ENCODE measurements around the gene TMEM82.

Gene TMEM82

DNA sequence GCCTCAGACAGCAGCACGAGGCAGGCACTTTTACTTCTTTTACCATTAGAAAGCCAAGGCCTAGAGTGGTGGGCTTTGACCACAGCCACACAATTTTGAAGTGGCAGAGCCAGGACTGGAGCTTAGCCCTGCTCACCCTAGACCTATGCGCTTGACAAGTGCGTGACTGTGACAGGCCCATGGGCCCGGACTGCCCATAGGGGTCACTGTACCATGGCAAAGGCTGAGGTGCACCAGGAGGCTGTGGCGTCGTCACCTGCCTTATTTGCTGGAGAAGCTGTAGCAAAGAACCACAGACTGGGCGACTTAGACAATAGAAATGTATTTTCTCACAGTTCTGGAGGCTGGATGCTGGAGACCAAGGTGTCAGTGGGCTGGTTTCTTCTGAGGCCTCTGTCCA, 2.6 kb upstream of the TMEM82 start:
- DNase-seq (ENCODE audit: low read depth, low spot score): no peak
- Histone ChIP-seq H3K9me3 (ENCODE audit: insufficient read depth, low read length) (no peaks in the 10 kb centered on the region), H3K4me1 (ENCODE audit: insufficient read depth, insufficient read length) (peaks cover 20% of the 10 kb centered on the region), H3K9ac (ENCODE audit: insufficient read length, low read depth) (no peak overlapping the region), H3K4me3 (ENCODE audit: insufficient read length, low read depth) (no peak overlapping the region), H3K36me3 (ENCODE audit: insufficient read depth, insufficient read length, low read length) (peaks cover 12% of the 10 kb centered on the region), H3K27me3 (ENCODE audit: insufficient read depth, insufficient read length) (no peaks in the 10 kb centered on the region)
- TF ChIP-seq ZNF274 (IDR thresholded peaks at IDR 0.05; ENCODE audit: low read depth, low read length): no peak
- TF ChIP-seq SUZ12 (IDR thresholded peaks at IDR 0.05; ENCODE audit: extremely low read depth, insufficient read depth, insufficient read length): no peak

DNA sequence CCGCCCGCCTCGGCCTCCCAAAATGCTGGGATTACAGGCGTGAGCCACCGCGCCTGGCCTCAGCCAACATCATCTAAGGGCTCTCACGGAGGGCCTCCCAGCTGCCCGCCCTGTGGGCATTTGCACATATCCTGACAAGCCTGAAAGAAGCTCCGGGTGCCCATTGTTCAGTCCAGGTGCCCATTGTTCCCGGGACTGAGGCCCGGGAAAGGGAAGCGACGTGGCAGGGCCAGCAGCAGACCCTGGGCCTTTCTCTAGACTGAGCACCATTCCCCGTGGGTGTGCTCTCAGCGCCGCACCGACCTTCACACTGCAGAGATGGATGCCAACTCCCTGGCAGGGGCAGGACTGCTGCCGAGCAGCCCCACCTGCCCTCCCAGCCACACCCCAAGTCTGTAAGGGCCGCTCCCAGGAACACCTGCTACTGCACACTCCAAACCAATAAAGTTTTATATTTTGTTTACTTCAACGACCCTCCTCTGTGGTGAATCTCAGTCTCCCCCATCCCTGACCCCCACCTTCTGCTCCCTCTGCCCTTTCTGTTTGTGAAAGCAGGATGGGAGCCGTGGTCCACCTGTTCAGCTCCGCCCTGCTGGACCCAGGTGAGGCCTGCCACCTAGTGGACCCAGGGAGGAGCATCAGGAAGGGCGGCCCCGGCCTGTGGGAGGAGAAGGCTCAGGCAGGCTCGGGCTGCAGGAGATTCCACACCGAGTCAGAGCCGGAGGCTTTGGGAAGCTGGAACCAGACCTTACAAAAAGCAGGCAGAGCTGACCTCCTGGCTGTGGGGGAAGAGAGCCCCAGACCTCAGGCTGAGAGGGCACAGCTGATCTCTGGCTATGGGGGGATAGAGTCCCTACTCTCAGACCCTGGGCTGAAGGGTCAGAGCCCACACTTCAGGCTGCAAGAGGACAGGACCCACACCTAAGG, 1.1 kb upstream of the TMEM82 start:
- no peak for TF ChIP-seq SUZ12 (IDR thresholded peaks at IDR 0.05; ENCODE audit: extremely low read depth, insufficient read depth, insufficient read length)
- TF ChIP-seq ZNF274 (IDR thresholded peaks at IDR 0.05; ENCODE audit: low read depth, low read length): no peak
- TF ChIP-seq YY1 (IDR thresholded peaks at IDR 0.05; ENCODE audit: insufficient read depth, insufficient read length): no peak
- H3K4me1 ChIP-seq (ENCODE audit: insufficient read depth, insufficient read length): peaks cover 20% of the 10 kb centered on the region
- no peak overlapping the region for H3K4me3 ChIP-seq (ENCODE audit: insufficient read length, low read depth)
- peaks cover 5% of the 10 kb centered on the region for H3K36me3 ChIP-seq (ENCODE audit: insufficient read depth, insufficient read length, low read length)
- peak overlapping the region; percentile 57 for H3K9ac ChIP-seq (ENCODE audit: insufficient read length, low read depth)
- peak; percentile 60 for DNase-seq (ENCODE audit: low read depth, low spot score)
- H3K27me3 ChIP-seq (ENCODE audit: insufficient read depth, insufficient read length): no peaks in the 10 kb centered on the region
- no peaks in the 10 kb centered on the region for H3K9me3 ChIP-seq (ENCODE audit: insufficient read depth, low read length)

DNA sequence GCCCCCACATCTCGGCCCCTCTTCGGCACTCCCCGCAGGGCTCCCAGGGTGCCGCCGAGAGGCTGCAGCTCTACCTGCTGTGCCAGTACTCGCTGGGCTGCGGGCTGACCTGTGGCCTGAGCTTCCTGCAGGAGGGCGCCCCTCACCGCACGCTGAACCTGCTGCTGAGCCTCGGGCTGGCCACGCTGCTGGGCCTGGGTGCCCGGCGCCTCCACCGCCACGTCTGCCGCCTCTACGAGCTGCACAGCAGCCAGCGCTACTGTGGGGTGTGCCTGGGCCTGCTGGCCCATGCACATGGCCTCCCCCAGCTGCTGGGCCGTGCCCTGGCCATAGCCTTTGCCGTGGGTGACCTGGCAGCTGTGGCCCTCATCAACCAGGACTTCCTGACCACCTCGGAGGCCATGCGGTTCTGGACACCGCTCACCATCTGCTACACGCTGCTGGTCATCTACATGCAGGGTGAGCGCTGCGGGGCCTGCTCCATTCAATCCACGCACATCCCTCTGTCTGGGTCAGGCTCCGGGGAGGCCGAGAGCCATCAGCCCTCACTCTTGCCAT, 1.9 kb downstream of the TMEM82 start:
- H3K9ac ChIP-seq (ENCODE audit: insufficient read length, low read depth): no peak overlapping the region
- H3K27me3 ChIP-seq (ENCODE audit: insufficient read depth, insufficient read length): no peaks in the 10 kb centered on the region
- peaks cover 17% of the 10 kb centered on the region for H3K4me1 ChIP-seq (ENCODE audit: insufficient read depth, insufficient read length)
- TF ChIP-seq SUZ12 (IDR thresholded peaks at IDR 0.05; ENCODE audit: extremely low read depth, insufficient read depth, insufficient read length) (no peak), ZNF274 (IDR thresholded peaks at IDR 0.05; ENCODE audit: low read depth, low read length) (no peak), YY1 (IDR thresholded peaks at IDR 0.05; ENCODE audit: insufficient read depth, insufficient read length) (no peak)
- DNase-seq (ENCODE audit: low read depth, low spot score): no peak
- H3K9me3 ChIP-seq (ENCODE audit: insufficient read depth, low read length): no peaks in the 10 kb centered on the region
- peaks cover 2% of the 10 kb centered on the region for H3K36me3 ChIP-seq (ENCODE audit: insufficient read depth, insufficient read length, low read length)
- no peak overlapping the region for H3K4me3 ChIP-seq (ENCODE audit: insufficient read length, low read depth)

DNA sequence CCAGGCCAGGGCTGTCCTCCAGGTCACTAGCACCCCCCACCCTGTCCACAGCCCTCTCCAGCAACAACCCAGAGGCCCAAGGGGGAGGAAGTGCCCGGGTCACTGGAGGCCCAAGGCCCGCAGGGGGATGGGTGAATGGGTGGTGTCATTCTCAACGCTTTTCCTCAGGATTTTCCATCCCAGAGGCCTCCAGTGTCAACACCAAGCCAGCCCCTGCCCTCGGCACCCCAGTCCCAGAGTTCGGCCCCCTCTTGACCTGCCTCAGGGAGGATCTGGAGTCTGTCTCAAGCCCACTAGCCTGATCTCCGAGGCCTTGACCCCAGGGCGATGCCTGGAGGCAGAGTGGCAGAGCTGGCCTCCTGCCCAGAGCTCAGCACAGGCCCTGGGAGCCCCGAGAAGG, 5.1 kb downstream of the TMEM82 start:
- Histone ChIP-seq H3K4me1 (ENCODE audit: insufficient read depth, insufficient read length) (peaks cover 16% of the 10 kb centered on the region), H3K4me3 (ENCODE audit: insufficient read length, low read depth) (no peak overlapping the region), H3K36me3 (ENCODE audit: insufficient read depth, insufficient read length, low read length) (no peaks in the 10 kb centered on the region), H3K9me3 (ENCODE audit: insufficient read depth, low read length) (no peaks in the 10 kb centered on the region), H3K9ac (ENCODE audit: insufficient read length, low read depth) (no peak overlapping the region), H3K27me3 (ENCODE audit: insufficient read depth, insufficient read length) (no peaks in the 10 kb centered on the region)
- TF ChIP-seq YY1 (IDR thresholded peaks at IDR 0.05; ENCODE audit: insufficient read depth, insufficient read length) (no peak), SUZ12 (IDR thresholded peaks at IDR 0.05; ENCODE audit: extremely low read depth, insufficient read depth, insufficient read length) (no peak), ZNF274 (IDR thresholded peaks at IDR 0.05; ENCODE audit: low read depth, low read length) (no peak)
- DNase-seq (ENCODE audit: low read depth, low spot score): no peak

DNA sequence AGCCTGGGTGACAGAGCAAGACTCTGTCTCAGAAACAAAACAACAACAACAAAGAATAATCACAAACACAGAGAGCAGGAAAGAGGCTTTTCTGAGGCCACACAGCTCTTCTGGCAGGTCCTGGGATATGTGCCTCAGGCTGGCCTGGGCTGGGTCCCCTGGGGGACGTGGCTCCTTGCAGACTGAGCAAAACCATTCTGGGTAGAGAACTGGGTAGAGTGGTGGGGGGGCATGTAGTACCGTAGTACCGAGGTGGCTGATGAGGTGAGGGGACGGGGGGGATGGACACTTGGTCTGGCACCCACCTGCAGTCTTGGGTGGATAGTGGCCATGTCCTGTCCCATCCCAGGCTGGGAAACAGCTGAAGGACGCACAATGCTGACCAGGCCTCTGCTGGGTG, 6.0 kb downstream of the TMEM82 start:
- Histone ChIP-seq H3K4me3 (ENCODE audit: insufficient read length, low read depth) (no peak overlapping the region), H3K4me1 (ENCODE audit: insufficient read depth, insufficient read length) (peaks cover 11% of the 10 kb centered on the region), H3K9ac (ENCODE audit: insufficient read length, low read depth) (no peak overlapping the region), H3K27me3 (ENCODE audit: insufficient read depth, insufficient read length) (no peaks in the 10 kb centered on the region), H3K9me3 (ENCODE audit: insufficient read depth, low read length) (no peaks in the 10 kb centered on the region), H3K36me3 (ENCODE audit: insufficient read depth, insufficient read length, low read length) (no peaks in the 10 kb centered on the region)
- no peak for DNase-seq (ENCODE audit: low read depth, low spot score)
- TF ChIP-seq SUZ12 (IDR thresholded peaks at IDR 0.05; ENCODE audit: extremely low read depth, insufficient read depth, insufficient read length) (no peak), ZNF274 (IDR thresholded peaks at IDR 0.05; ENCODE audit: low read depth, low read length) (no peak), YY1 (IDR thresholded peaks at IDR 0.05; ENCODE audit: insufficient read depth, insufficient read length) (no peak)

DNA sequence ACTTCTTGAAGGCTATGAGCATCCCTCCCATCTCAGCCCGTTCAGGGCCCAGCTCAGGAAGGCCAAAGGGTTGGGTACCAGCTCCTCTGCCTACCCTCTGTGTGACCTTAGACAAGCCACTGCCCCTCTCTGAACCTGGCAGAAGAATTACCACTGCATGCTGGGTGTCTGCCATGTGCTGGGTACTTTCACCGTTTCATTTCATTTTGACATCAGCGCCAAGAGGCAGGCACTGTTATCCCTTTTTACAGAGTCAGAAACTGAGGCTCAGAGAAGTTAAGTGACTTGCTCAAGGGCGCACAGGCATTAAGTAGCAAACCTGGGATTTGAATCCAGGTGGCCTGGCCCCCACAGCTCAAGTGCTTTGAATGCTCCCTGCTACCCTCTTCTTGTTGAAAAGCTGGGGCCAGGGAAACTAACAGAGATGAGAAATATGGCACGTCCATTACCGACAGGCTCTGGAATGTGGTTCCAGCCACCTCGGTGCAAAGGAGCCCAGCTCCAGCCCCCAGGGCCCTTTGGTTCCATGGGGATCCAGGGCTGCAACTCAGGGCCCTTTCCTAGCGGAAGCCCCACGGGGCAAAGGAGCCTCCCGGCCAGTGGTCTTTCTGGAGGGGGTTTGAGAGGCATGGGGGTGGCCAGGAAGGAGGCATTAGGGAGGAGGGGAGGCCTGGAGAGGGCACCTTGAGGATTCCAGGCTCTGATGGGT, 6.5 kb downstream of the TMEM82 start:
- Histone ChIP-seq H3K27me3 (ENCODE audit: insufficient read depth, insufficient read length) (no peaks in the 10 kb centered on the region), H3K9me3 (ENCODE audit: insufficient read depth, low read length) (no peaks in the 10 kb centered on the region), H3K9ac (ENCODE audit: insufficient read length, low read depth) (no peak overlapping the region), H3K36me3 (ENCODE audit: insufficient read depth, insufficient read length, low read length) (no peaks in the 10 kb centered on the region), H3K4me3 (ENCODE audit: insufficient read length, low read depth) (no peak overlapping the region), H3K4me1 (ENCODE audit: insufficient read depth, insufficient read length) (peaks cover 11% of the 10 kb centered on the region)
- TF ChIP-seq SUZ12 (IDR thresholded peaks at IDR 0.05; ENCODE audit: extremely low read depth, insufficient read depth, insufficient read length): no peak
- no peak for TF ChIP-seq ZNF274 (IDR thresholded peaks at IDR 0.05; ENCODE audit: low read depth, low read length)
- no peak for TF ChIP-seq YY1 (IDR thresholded peaks at IDR 0.05; ENCODE audit: insufficient read depth, insufficient read length)
- no peak for DNase-seq (ENCODE audit: low read depth, low spot score)

Measured in NT2/D1 (cell line).